ENCODE results near the gene TGIF2. TPM values are rescaled to one million over a fixed set of nuclear protein-coding genes. Genes with fewer than 3 reads are reported as not detected.

TGIF2 gene
- 3.5 and 5.5 TPM in 2 replicates for total RNA-seq

GRCh38 chr20:36573103-36573797 lies at the start of gene TGIF2:
Gene TGIF2 (plus strand): TSS chr20:36573597. CDS start chr20:36578775, 5,178 bp downstream.

DNA sequence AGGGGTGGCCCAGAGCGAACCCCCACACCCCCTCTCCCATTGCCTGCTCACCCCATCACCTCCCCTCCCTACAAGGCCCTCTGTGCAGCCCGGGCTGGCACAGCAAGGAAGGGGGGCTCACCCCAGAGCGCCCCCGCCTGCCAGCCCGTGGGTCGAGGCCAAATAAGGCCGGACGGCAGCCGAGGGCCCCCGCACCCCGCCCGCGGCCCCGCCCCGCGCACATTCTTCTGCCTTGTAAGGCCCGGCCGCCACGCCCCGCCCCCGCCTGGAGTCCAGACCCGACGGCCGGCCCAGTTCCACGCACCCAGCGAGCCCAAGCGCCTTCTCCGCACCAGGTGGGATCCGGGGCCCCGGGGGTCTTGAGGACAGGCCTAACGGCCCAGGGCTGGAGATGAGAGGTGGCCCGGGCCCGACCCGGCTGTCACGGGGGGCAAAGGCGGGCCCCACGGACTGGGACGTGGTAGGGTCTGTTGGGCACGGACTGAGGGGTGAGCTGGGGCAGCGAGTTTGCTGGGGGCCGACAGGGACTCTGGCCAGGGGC lies 32.1 kb upstream of the TGIF2 start, which contains the start of gene MYL9:
Gene MYL9, plus strand, starts transcription at position 293 of the 541 bp plus-strand sequence. CDS start 3,366 bp downstream, outside the sequence.

DNA sequence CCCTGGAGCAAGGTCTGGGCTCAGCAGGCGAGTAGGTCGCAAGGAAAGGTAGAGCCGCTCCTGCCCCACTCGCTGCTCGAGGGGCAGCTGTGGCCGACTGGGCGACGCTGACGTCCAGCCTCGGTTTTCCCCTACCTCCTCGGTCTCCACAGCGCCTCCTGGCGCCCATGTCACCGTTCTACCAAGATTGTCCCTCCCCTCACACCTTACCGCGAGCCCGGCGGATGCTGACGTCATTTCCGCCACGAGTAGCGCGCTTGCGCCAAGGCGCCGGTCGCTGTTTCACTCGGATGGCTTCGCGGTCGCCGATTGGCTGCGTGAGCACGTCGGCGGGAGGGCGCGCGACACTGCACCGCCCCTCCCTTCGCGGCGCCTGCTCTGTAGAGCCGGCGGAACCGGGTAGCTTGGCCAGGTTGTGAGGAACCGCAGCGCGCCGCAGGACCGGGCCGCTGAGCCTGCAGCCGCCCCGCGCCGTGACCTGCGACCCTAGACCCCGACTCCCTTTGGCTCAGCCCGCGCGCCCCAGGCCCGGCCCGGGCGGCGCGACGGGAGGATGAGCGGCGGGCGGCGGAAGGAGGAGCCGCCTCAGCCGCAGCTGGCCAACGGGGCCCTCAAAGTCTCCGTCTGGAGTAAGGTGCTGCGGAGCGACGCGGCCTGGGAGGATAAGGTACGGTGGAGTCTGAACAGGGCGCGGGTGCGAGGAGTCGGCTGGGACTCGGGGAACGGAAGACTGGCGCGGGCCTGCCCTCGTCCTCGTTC lies 32.2 kb downstream of the TGIF2 start, which contains the start of gene RAB5IF:
Gene RAB5IF, plus strand, starts transcription at position 381 of the 759 bp plus-strand sequence. Its CDS starts 173 bp downstream, at position 554.

Other genes with a start within 250 kb of the TGIF2 start
- 15.1 and 28.3 TPM in 2 replicates for gene MYL9, start 32.1 kb upstream of the TGIF2 start, total RNA-seq
- gene RAB5IF, start 32.2 kb downstream of the TGIF2 start, total RNA-seq: 69.1 and 71.6 TPM in 2 replicates
- not detected in 2 replicates for gene SLA2, start 72.6 kb downstream of the TGIF2 start, total RNA-seq
- 30.3 and 32.3 TPM in 2 replicates for gene NDRG3, start 172.5 kb downstream of the TGIF2 start, total RNA-seq
- 8.4 and 31.1 TPM in 2 replicates for gene DSN1, start 200.2 kb downstream of the TGIF2 start, total RNA-seq